IMR-90 (cell line): Measurements from ENCODE around the gene LMX1A. TPM values are rescaled to one million over a fixed set of nuclear protein-coding genes. Genes with fewer than 3 reads are reported as not detected.

Source experiments
- ATAC-seq: fragments of 200-7000 bp; cut with Tn5 transposase; 2 replicates; pipeline ENCODE4 v1.9.1; 2020; ENCODE audit warnings: low read depth, mild to moderate bottlenecking, moderate library complexity
- BruUV-seq: library from RNA; stranded (reverse); fragments of 400-500 nt; replicated peaks from 2 replicates; lab custom pipeline; 2021; lab: Mats Ljungman, UMichigan
- CTCF ChIA-PET: fragments of 300-600 bp; formaldehyde crosslinking; extraction: SDS; loops from one replicate; lab custom pipeline; 2021; ENCODE audit warnings: antibody characterized with exemption; lab: Yijun Ruan, JAX
- POLR2A ChIA-PET: fragments of 300-600 bp; sonication (Branson Sonifier 250); formaldehyde crosslinking; loops from one replicate; lab custom pipeline; 2022; ENCODE audit warnings: antibody characterized with exemption; ENCODE audit not compliant: unreplicated experiment; lab: Charles Lee
- DNase-seq: peaks from one replicate; pipeline ENCODE4 v3.0.0; 2013
- H2AFZ ChIP-seq: replicated peaks from 2 replicates; pipeline ENCODE3; 2013; ENCODE audit warnings: low read length, mild to moderate bottlenecking; ENCODE audit not compliant: poor library complexity
- H2AK5ac ChIP-seq: 2 replicates; pipeline ENCODE4 v1.6.1; 2013; ENCODE audit warnings: low read depth, low read length, inconsistent platforms
- H2AK9ac ChIP-seq: replicated peaks from 2 replicates; pipeline ENCODE3; 2013; ENCODE audit warnings: mild to moderate bottlenecking, low read depth, low read length, moderate library complexity; ENCODE audit not compliant: poor library complexity
- H2BK120ac ChIP-seq: 2 replicates; pipeline ENCODE4 v1.6.1; 2013; ENCODE audit warnings: low read depth, low read length, inconsistent platforms
- H2BK15ac ChIP-seq: 3 replicates; pipeline ENCODE4 v1.6.1; 2013; ENCODE audit warnings: low read depth, low read length, inconsistent platforms
- H2BK20ac ChIP-seq: 2 replicates; pipeline ENCODE4 v1.6.1; 2013; ENCODE audit warnings: low read depth, mild to moderate bottlenecking, inconsistent platforms, low read length, moderate library complexity
- H2BK5ac ChIP-seq: 2 replicates; pipeline ENCODE4 v1.6.1; 2013; ENCODE audit warnings: mild to moderate bottlenecking, low read depth, low read length, inconsistent platforms; ENCODE audit not compliant: poor library complexity, severe bottlenecking
- H3K14ac ChIP-seq: replicated peaks from 2 replicates; pipeline ENCODE4 v1.6.1; 2013; ENCODE audit warnings: low read depth, low read length, inconsistent platforms
- H3K18ac ChIP-seq: 2 replicates; pipeline ENCODE4 v1.6.1; 2013; ENCODE audit warnings: low read depth, low read length, control low read depth
- H3K23ac ChIP-seq: 2 replicates; pipeline ENCODE4 v1.6.1; 2013; ENCODE audit warnings: low read depth, low read length, inconsistent platforms
- H3K27ac ChIP-seq: 2 replicates; pipeline ENCODE4 v1.5.1; 2013; ENCODE audit warnings: mild to moderate bottlenecking, control low read depth, low read length; ENCODE audit not compliant: insufficient read depth
- H3K27me3 ChIP-seq: 2 replicates; pipeline ENCODE4 v1.6.1; 2013; ENCODE audit warnings: low read length; ENCODE audit not compliant: control insufficient read depth, insufficient read depth
- H3K36me3 ChIP-seq: 2 replicates; pipeline ENCODE4 v1.6.1; 2013; ENCODE audit warnings: low read length, mixed read lengths; ENCODE audit not compliant: control insufficient read depth, insufficient read depth
- H3K4ac ChIP-seq: 2 replicates; pipeline ENCODE4 v1.6.1; 2013; ENCODE audit warnings: low read depth, low read length, inconsistent platforms
- H3K4me1 ChIP-seq: 2 replicates; pipeline ENCODE4 v1.6.1; 2013; ENCODE audit warnings: low read length, mixed read lengths; ENCODE audit not compliant: control insufficient read depth, insufficient read depth
- H3K4me2 ChIP-seq: 2 replicates; pipeline ENCODE4 v1.6.1; 2013; ENCODE audit warnings: low read depth, mild to moderate bottlenecking, control low read depth, low read length, moderate library complexity
- H3K4me3 ChIP-seq: 2 replicates; pipeline ENCODE4 v1.5.1; 2013; ENCODE audit warnings: low read depth, mild to moderate bottlenecking, control low read depth, low read length, moderate library complexity; ENCODE audit not compliant: insufficient read depth
- H3K56ac ChIP-seq: 2 replicates; pipeline ENCODE4 v1.6.1; 2013; ENCODE audit warnings: low read length, inconsistent platforms; ENCODE audit not compliant: insufficient read depth; ENCODE audit errors: extremely low read depth
- H3K79me1 ChIP-seq, 2 experiments: 2 replicates each; pipeline ENCODE4 v1.6.1; 2013; ENCODE audit warnings: low read length in 2 of 2, inconsistent platforms in 1 of 2, low read depth in 1 of 2
- H3K9ac ChIP-seq: 2 replicates; pipeline ENCODE4 v1.6.1; 2013; ENCODE audit warnings: low read depth, low read length, control low read depth
- H3K9me1 ChIP-seq: 2 replicates; pipeline ENCODE4 v1.6.1; 2013; ENCODE audit warnings: low read length, inconsistent platforms; ENCODE audit not compliant: insufficient read depth
- H3K9me3 ChIP-seq: 2 replicates; pipeline ENCODE4 v1.6.1; 2013; ENCODE audit warnings: low read length; ENCODE audit not compliant: control insufficient read depth, insufficient read depth
- H4K20me1 ChIP-seq: 2 replicates; pipeline ENCODE4 v1.6.1; 2013; ENCODE audit warnings: low read length, inconsistent platforms; ENCODE audit not compliant: insufficient read depth
- H4K5ac ChIP-seq: 2 replicates; pipeline ENCODE4 v1.6.1; 2013; ENCODE audit warnings: mild to moderate bottlenecking, low read depth, low read length, control low read depth
- H4K8ac ChIP-seq, 2 experiments: 2 replicates each; pipeline ENCODE4 v1.6.1; 2013; ENCODE audit warnings: low read depth in 2 of 2, low read length in 2 of 2, control low read depth in 1 of 2, inconsistent platforms in 1 of 2
- H4K91ac ChIP-seq: 2 replicates; pipeline ENCODE4 v1.6.1; 2013; ENCODE audit warnings: low read depth, low read length, inconsistent platforms; ENCODE audit not compliant: insufficient read depth
- CHD1 ChIP-seq: IDR thresholded peaks from 2 replicates; pipeline ENCODE4 v1.6.1; 2012; ENCODE audit warnings: low read depth, low read length, improper control_type of control experiment
- FOS ChIP-seq: fragments of 150-350 bp; IDR thresholded peaks from 2 replicates; pipeline ENCODE4 v1.6.1; 2016; ENCODE audit warnings: low read depth, low read length
- NFE2L2 ChIP-seq: fragments of 150-350 bp; IDR thresholded peaks from 2 replicates; pipeline ENCODE4 v1.6.1; 2016; ENCODE audit warnings: low read depth, mild to moderate bottlenecking, low read length
- dilution Hi-C: fragments of 300-500 bp; cut with HindIII; formaldehyde crosslinking; loops from one replicate; pipeline ENCODE4 v1.14.3; 2018; ENCODE audit warnings: low sequenced_read_pairs; ENCODE audit not compliant: unreplicated experiment
- in situ Hi-C: fragments of 300-500 bp; cut with MboI; formaldehyde crosslinking; loops from 3 replicates; pipeline ENCODE4 v1.14.3; 2019; ENCODE audit warnings: low sequenced_read_pairs, inconsistent platforms, mixed read lengths
- intact Hi-C: fragments of 100-400 bp; cut with micrococcal nuclease; formaldehyde crosslinking; loops from 2 replicates; pipeline ENCODE4 v1.10.0; 2022
- polyA plus RNA-seq, 3 experiments: library from polyadenylated mRNA; depleted of rRNA; stranded (reverse); fragments of >200 nt; gene quantifications; 2 replicates each; pipeline ENCODE4 v1.2.3, GENCODE V29; 2012; ENCODE audit warnings: low replicate concordance in 1 of 3
- total RNA-seq: library from RNA; depleted of rRNA; stranded (reverse); fragments of >200 nt; gene quantifications from 2 replicates; pipeline ENCODE4 v1.2.3, GENCODE V29; 2012

LMX1A gene
- total and polyA plus RNA-seq, 2 of the 4 experiments (the other 2 are of a cell fraction): not detected

DNA sequence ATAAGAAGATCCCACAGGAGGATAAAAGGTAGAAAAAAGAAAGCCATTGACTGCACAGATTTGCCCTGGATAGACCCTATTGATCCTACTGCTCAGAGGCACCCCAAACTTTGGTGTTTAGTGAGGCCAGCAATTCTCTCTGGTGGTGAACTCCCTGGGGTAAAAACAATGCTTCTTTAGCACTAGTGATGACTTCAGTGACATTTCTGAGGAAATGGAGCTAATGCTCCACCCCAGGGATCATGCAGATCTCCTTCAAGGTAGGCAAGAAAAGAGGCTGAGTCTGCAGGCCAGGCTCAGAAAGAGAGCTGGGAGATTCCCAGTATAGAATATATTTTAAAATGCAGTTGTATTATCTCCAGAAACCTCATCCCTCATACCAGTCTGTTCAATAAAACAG lies 140.3 kb downstream of the LMX1A start:
- no peak overlapping the region for H4K8ac ChIP-seq
- no TSS peak for BruUV-seq
- ATAC-seq: no peak

More for the DNA sequence above, 140.3 kb downstream of the LMX1A start:
- H3K9me3 ChIP-seq: no peaks in the 10 kb centered on the region
- H3K4me1 ChIP-seq: no peaks in the 10 kb centered on the region
- no peak overlapping the region for H2BK20ac ChIP-seq
- in situ Hi-C loops (no loop called here), intact Hi-C loops (no loop called here), dilution Hi-C loops (no loop called here)
- H3K9me1 ChIP-seq: no peaks in the 10 kb centered on the region; the same call in 1 of the 2 replicates
- no peak overlapping the region for H2AFZ ChIP-seq
- H3K79me1 ChIP-seq: no peaks in the 10 kb centered on the region
- no peak overlapping the region for H3K18ac ChIP-seq
- H3K23ac ChIP-seq: no peak overlapping the region
- no peak overlapping the region for H4K5ac ChIP-seq
- no peak overlapping the region for H3K56ac ChIP-seq
- H2BK120ac ChIP-seq: no peak overlapping the region
- H3K9ac ChIP-seq: no peak overlapping the region
- POLR2A ChIA-PET: no interaction called here
- H4K91ac ChIP-seq: no peak overlapping the region
- no peak for DNase-seq
- no peak overlapping the region for H3K4ac ChIP-seq
- no peak overlapping the region for H3K27ac ChIP-seq
- no peak overlapping the region for H2BK5ac ChIP-seq
- H2AK9ac ChIP-seq: no peak overlapping the region
- no peak overlapping the region for H2AK5ac ChIP-seq
- H3K4me3 ChIP-seq: no peak overlapping the region
- H2BK15ac ChIP-seq: no peak overlapping the region
- CTCF ChIA-PET: no interaction called here
- no peaks in the 10 kb centered on the region for H3K27me3 ChIP-seq
- no peaks in the 10 kb centered on the region for H4K20me1 ChIP-seq
- H3K14ac ChIP-seq: no peak overlapping the region
- no peaks in the 10 kb centered on the region for H3K36me3 ChIP-seq
- TF ChIP-seq CHD1 (no peak), FOS (no peak), NFE2L2 (no peak)
- H3K4me2 ChIP-seq: no peak overlapping the region
